ENCODE measurements around the gene DAPK1. TPM values are rescaled to one million over a fixed set of nuclear protein-coding genes. Genes with fewer than 3 reads are reported as not detected.

DAPK1 gene
- total and polyA plus RNA-seq, 3 experiments from 2014 or later, result 3.7 to 4.3 TPM; not detected in 1

DNA sequence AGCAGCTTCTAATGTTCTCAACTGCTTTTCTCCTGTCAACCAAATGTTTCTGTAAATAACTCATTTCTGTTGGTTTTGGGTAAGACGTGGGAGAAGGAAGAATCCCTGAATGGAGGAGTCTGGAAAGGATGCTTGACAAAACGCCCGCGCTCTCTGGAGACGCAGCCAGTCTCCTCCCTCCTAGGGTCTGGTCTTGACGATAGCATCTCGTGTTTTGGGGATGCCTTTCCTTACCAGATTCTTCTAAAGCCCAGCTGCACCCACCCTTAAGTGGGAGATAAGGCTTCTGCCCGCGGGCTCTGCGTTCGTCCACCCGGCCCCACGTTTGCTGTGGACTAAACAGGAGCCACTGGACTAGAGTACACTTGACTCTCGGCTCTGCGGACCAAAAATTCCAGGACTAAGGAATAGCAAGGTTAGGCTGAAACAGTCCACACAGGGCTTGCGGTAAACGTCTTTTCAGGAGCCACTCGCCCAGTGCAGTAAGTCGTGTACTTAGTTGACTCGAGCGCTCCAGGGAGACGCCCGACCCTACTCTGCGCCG lies 227.8 kb downstream of the DAPK1 start:
- Histone ChIP-seq H3K4me1 (ENCODE audit: insufficient read depth, low read length) (peaks cover 6% of the 10 kb centered on the region), H3K36me3 (ENCODE audit: insufficient read depth, low read length) (no peaks in the 10 kb centered on the region), H3K27me3 (ENCODE audit: insufficient read depth, low read length, poor library complexity, severe bottlenecking) (no peaks in the 10 kb centered on the region), H3K27ac (ENCODE audit: low read depth, low read length) (peak overlapping the region; percentile 16), H3K4me3 (ENCODE audit: low read length) (peak overlapping the region; percentile 61), H3K9me3 (ENCODE audit: low read length) (no peaks in the 10 kb centered on the region)
- Mint-ChIP-seq H3K27ac (peak overlapping the region in 1 of 8 donors; percentile 43), H3K4me3 (peak overlapping the region in 5 of 7 donors; percentile 48 to 75 (median 66)), H3K4me1 (peaks cover 0 to 6% (median 0%) of the 10 kb centered on the region in 3 donors), H3K27me3 (peaks cover 14 to 27% of the 10 kb centered on the region in 2 donors), H3K36me3 (no peaks in the 10 kb centered on the region), H3K9me3 (peaks cover 0 to 8% (median 0%) of the 10 kb centered on the region in 5 donors)
- ChIA-PET POLR2A (no interaction called here), CTCF (no interaction called here)
- no peak for DNase-seq

DNA sequence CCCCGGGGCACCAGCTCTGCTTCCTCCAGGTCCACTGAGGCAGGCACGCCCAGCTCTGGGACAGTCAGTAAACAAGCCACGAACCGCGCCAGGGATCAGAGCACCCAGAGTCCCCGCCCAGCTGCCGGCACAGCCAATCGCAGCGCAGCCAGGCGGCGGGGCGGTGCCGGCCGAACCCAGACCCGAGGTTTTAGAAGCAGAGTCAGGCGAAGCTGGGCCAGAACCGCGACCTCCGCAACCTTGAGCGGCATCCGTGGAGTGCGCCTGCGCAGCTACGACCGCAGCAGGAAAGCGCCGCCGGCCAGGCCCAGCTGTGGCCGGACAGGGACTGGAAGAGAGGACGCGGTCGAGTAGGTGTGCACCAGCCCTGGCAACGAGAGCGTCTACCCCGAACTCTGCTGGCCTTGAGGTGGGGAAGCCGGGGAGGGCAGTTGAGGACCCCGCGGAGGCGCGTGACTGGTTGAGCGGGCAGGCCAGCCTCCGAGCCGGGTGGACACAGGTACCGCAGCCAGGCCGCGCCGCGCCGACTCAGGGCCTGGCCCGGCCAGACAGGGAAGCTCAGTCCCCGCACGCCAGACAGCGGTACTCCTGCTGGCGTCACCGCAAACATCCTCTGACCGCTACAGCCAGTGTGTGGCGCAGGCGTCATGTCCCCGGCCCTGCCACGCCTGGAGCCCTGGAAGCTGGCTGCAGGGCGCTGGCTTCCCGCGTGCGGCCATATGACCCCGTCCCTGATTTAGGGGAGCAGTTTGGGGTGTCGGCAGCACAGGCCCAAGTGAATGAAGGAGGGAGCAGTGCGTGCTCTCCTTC lies 228.4 kb downstream of the DAPK1 start, which contains the start of gene CTSL:
Gene CTSL, plus strand, starts transcription at position 220 of the 810 bp plus-strand sequence. CDS start 1,485 bp downstream, outside the sequence.
- peak in 1 of 5 donors; percentile 7 for DNase-seq
- no peaks in the 10 kb centered on the region for H3K36me3 Mint-ChIP-seq
- H3K36me3 ChIP-seq (ENCODE audit: insufficient read depth, low read length), result no peaks in the 10 kb centered on the region
- H3K27me3 Mint-ChIP-seq, result peaks cover 16 to 27% of the 10 kb centered on the region in 2 donors
- no peaks in the 10 kb centered on the region for H3K27me3 ChIP-seq (ENCODE audit: insufficient read depth, low read length, poor library complexity, severe bottlenecking)
- peaks cover 6% of the 10 kb centered on the region for H3K4me1 ChIP-seq (ENCODE audit: insufficient read depth, low read length)
- peaks cover 0 to 6% (median 0%) of the 10 kb centered on the region in 3 donors for H3K4me1 Mint-ChIP-seq
- no peaks in the 10 kb centered on the region for H3K9me3 ChIP-seq (ENCODE audit: low read length)
- H3K4me3 ChIP-seq (ENCODE audit: low read length), result peak within 1 kb of the TSS; percentile 61
- H3K27ac ChIP-seq (ENCODE audit: low read depth, low read length), result peak within 1 kb of the TSS; percentile 43
- H3K9me3 Mint-ChIP-seq, result peaks cover 0 to 8% (median 0%) of the 10 kb centered on the region in 5 donors
- ChIA-PET CTCF (no interaction called here), POLR2A (no interaction called here)
- H3K27ac Mint-ChIP-seq, result peak within 1 kb of the TSS in 2 of 8 donors; percentile 43 to 73
- H3K4me3 Mint-ChIP-seq, result peak within 1 kb of the TSS; percentile 38 to 75 (median 66)

DNA sequence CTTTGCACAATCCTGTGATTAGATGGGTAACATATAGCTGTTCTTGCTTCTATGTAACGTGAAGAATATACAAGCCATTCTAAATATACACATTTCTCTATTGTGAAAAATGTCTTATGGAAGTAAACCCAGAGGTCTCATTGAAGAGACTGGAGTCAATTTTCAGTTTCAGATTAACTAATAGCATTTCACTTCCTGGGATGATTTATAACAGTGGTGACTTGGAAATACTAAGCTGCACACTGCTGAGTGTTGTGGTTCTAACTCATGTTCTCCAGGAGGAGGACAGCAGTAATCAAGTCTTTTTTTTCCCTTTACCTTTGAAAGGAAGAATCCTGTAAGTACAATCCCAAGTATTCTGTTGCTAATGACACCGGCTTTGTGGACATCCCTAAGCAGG lies 231.6 kb downstream of the DAPK1 start:
- Mint-ChIP-seq H3K27me3 (peaks cover 18 to 35% of the 10 kb centered on the region in 2 donors), H3K27ac (no peak overlapping the region), H3K9me3 (peaks cover 0 to 8% (median 0%) of the 10 kb centered on the region in 5 donors), H3K36me3 (no peaks in the 10 kb centered on the region), H3K4me1 (peaks cover 0 to 6% (median 0%) of the 10 kb centered on the region in 3 donors), H3K4me3 (no peak overlapping the region)
- ChIA-PET CTCF (no interaction called here), POLR2A (no interaction called here)
- H3K4me3 ChIP-seq (ENCODE audit: low read length), result no peak overlapping the region
- no peaks in the 10 kb centered on the region for H3K9me3 ChIP-seq (ENCODE audit: low read length)
- no peaks in the 10 kb centered on the region for H3K36me3 ChIP-seq (ENCODE audit: insufficient read depth, low read length)
- peaks cover 6% of the 10 kb centered on the region for H3K4me1 ChIP-seq (ENCODE audit: insufficient read depth, low read length)
- no peaks in the 10 kb centered on the region for H3K27me3 ChIP-seq (ENCODE audit: insufficient read depth, low read length, poor library complexity, severe bottlenecking)
- DNase-seq, result no peak
- no peak overlapping the region for H3K27ac ChIP-seq (ENCODE audit: low read depth, low read length)

DNA sequence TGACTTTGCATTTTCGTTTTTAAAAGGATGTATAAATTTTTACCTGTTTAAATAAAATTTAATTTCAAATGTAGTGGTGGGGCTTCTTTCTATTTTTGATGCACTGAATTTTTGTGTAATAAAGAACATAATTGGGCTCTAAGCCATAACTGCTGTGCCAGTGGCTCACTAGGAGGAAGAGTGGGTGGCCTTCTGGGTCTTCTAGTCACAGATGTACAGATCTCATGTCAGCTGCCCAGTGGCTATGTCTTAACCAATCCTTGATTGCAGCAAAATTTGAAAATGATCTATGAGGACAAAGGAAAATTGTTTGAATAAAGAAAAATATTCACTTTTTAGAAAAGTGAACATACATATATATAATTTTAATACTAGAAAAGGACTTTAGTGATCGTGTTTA lies 233.7 kb downstream of the DAPK1 start:
- ChIA-PET POLR2A (no interaction called here), CTCF (no interaction called here)
- Mint-ChIP-seq H3K27ac (no peak overlapping the region), H3K9me3 (peaks cover 0 to 5% (median 0%) of the 10 kb centered on the region in 5 donors), H3K4me1 (no peaks in the 10 kb centered on the region), H3K27me3 (peaks cover 17 to 27% of the 10 kb centered on the region in 2 donors), H3K4me3 (no peak overlapping the region), H3K36me3 (no peaks in the 10 kb centered on the region)
- Histone ChIP-seq H3K4me3 (ENCODE audit: low read length) (no peak overlapping the region), H3K9me3 (ENCODE audit: low read length) (no peaks in the 10 kb centered on the region), H3K27me3 (ENCODE audit: insufficient read depth, low read length, poor library complexity, severe bottlenecking) (no peaks in the 10 kb centered on the region), H3K4me1 (ENCODE audit: insufficient read depth, low read length) (peaks cover 6% of the 10 kb centered on the region), H3K36me3 (ENCODE audit: insufficient read depth, low read length) (no peaks in the 10 kb centered on the region), H3K27ac (ENCODE audit: low read depth, low read length) (no peak overlapping the region)
- DNase-seq, result no peak

DNA sequence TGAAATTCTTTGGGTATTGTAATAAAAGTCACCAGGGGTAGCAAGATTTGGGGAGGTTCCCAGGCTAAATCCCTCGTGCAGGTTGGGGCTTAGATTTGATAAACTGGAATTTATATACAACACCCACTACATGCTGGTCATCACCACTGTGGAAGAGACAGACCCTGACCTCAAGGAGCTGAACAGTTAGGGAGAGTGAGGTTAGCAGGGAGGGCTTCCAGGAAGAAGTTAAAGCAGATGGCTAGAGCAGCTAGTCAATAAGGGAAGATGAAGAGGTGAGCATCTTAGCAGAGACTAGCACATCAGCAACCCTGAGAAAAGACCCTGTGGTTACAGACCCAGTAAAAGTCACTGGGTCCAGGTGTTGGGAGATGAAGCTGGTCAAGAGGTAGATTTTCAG lies 234.7 kb downstream of the DAPK1 start:
- Mint-ChIP-seq H3K27ac (no peak overlapping the region), H3K4me3 (no peak overlapping the region), H3K27me3 (peaks cover 18 to 30% of the 10 kb centered on the region in 2 donors), H3K4me1 (no peaks in the 10 kb centered on the region), H3K9me3 (peaks cover 0 to 5% (median 0%) of the 10 kb centered on the region in 5 donors), H3K36me3 (no peaks in the 10 kb centered on the region)
- no peak overlapping the region for H3K4me3 ChIP-seq (ENCODE audit: low read length)
- DNase-seq, result no peak
- no peak overlapping the region for H3K27ac ChIP-seq (ENCODE audit: low read depth, low read length)
- peaks cover 6% of the 10 kb centered on the region for H3K4me1 ChIP-seq (ENCODE audit: insufficient read depth, low read length)
- H3K9me3 ChIP-seq (ENCODE audit: low read length), result no peaks in the 10 kb centered on the region
- no peaks in the 10 kb centered on the region for H3K36me3 ChIP-seq (ENCODE audit: insufficient read depth, low read length)
- ChIA-PET POLR2A (no interaction called here), CTCF (no interaction called here)
- H3K27me3 ChIP-seq (ENCODE audit: insufficient read depth, low read length, poor library complexity, severe bottlenecking), result no peaks in the 10 kb centered on the region

DNA sequence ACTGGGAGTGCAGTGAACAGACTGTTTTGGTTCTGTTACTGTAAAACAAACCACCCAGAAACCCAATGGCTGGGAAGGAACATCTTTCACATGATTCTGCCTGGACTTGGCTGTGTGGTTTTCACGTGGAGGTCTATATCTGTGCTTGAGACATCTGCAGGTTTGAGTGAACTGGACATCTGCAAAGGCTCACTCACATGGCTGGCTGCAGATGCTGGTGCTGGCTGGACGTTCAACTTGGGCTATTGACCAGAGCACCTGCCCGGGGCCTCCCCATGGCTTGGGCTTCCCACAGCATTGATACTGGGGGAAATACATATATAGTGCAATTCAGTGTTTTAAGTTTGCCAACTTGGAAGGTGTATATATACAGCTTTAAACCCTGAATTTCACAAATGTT lies 235.1 kb downstream of the DAPK1 start:
- POLR2A ChIA-PET, result no interaction called here
- DNase-seq, result no peak
- no peaks in the 10 kb centered on the region for H3K36me3 Mint-ChIP-seq
- Histone ChIP-seq H3K27me3 (ENCODE audit: insufficient read depth, low read length, poor library complexity, severe bottlenecking) (no peaks in the 10 kb centered on the region), H3K36me3 (ENCODE audit: insufficient read depth, low read length) (no peaks in the 10 kb centered on the region), H3K27ac (ENCODE audit: low read depth, low read length) (no peak overlapping the region), H3K9me3 (ENCODE audit: low read length) (no peaks in the 10 kb centered on the region), H3K4me1 (ENCODE audit: insufficient read depth, low read length) (peaks cover 6% of the 10 kb centered on the region), H3K4me3 (ENCODE audit: low read length) (no peak overlapping the region)
- peaks cover 18 to 28% of the 10 kb centered on the region in 2 donors for H3K27me3 Mint-ChIP-seq
- no peak overlapping the region for H3K4me3 Mint-ChIP-seq
- no peaks in the 10 kb centered on the region for H3K4me1 Mint-ChIP-seq
- CTCF ChIA-PET, result no interaction called here
- no peak overlapping the region for H3K27ac Mint-ChIP-seq
- H3K9me3 Mint-ChIP-seq, result peaks cover 0 to 5% (median 0%) of the 10 kb centered on the region in 5 donors

DNA sequence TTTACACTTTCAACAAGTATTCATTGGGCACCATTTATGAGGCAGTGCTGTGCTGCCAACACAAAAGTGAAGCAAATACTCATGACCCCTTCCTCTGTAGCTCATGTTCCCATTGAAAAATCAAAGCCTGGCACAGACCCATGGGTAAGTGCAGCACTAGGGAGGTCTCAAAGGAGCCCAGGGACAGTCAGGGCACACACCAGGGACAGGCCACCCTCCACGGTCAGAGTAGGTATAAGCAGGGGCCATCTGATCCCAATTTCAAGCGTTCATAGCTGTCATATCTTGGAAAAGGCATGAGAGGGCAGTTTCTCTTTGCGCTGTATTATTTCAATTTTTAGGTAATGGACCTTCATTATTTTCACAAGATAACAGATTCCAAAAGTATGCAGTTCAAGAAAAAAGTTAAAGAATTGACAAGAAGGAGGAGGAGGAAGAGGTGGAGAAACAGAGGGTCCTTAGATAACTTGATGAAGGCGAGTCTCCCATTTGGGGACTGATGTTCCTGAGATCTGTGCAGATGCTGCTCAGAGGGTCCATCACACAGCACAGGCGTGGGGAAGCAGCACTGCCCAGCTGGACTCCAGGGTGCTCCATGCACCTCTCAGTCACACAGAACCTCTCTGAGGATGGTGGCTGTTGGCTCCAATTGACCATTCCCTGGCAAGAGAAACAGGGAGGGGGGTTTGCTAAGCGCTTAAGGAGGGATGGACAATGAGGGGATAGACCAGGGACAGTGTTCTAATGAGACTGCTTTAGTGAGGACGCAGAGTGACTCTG lies 235.8 kb downstream of the DAPK1 start:
- H3K9me3 Mint-ChIP-seq, result peaks cover 0 to 5% (median 0%) of the 10 kb centered on the region in 5 donors
- no peak overlapping the region for H3K4me3 ChIP-seq (ENCODE audit: low read length)
- no peak overlapping the region for H3K4me3 Mint-ChIP-seq
- H3K27ac ChIP-seq (ENCODE audit: low read depth, low read length), result no peak overlapping the region
- DNase-seq, result no peak
- POLR2A ChIA-PET, result no interaction called here
- no peaks in the 10 kb centered on the region for H3K4me1 Mint-ChIP-seq
- H3K36me3 ChIP-seq (ENCODE audit: insufficient read depth, low read length), result no peaks in the 10 kb centered on the region
- no peaks in the 10 kb centered on the region for H3K27me3 ChIP-seq (ENCODE audit: insufficient read depth, low read length, poor library complexity, severe bottlenecking)
- H3K9me3 ChIP-seq (ENCODE audit: low read length), result no peaks in the 10 kb centered on the region
- CTCF ChIA-PET, result no interaction called here
- H3K27ac Mint-ChIP-seq, result no peak overlapping the region
- H3K36me3 Mint-ChIP-seq, result no peaks in the 10 kb centered on the region
- H3K27me3 Mint-ChIP-seq, result peaks cover 20 to 28% of the 10 kb centered on the region in 2 donors
- H3K4me1 ChIP-seq (ENCODE audit: insufficient read depth, low read length), result peaks cover 6% of the 10 kb centered on the region

DNA sequence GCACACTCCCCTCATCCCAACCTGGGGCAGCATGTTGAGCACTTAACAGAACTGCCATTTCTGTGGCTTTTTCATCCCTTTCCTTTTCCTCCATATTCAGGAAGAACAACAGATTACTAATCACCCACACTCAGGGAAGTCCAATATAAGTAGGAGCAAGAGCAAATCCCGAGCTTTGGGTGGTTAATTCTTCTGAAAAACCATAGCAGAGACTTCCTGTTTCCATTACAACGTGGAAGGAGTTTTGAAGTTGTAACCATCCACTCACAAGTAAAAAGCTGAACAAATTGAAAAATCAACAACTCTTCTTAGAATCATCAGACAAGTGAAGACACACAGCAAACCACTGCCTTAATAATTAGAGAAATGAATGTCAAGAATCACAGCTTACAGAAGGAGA lies 236.4 kb downstream of the DAPK1 start:
- CTCF ChIA-PET, result no interaction called here
- H3K4me3 ChIP-seq (ENCODE audit: low read length), result no peak overlapping the region

More for the DNA sequence above, 236.4 kb downstream of the DAPK1 start:
- Histone ChIP-seq H3K27me3 (ENCODE audit: insufficient read depth, low read length, poor library complexity, severe bottlenecking) (no peaks in the 10 kb centered on the region), H3K4me1 (ENCODE audit: insufficient read depth, low read length) (peaks cover 2% of the 10 kb centered on the region), H3K9me3 (ENCODE audit: low read length) (no peaks in the 10 kb centered on the region), H3K36me3 (ENCODE audit: insufficient read depth, low read length) (no peaks in the 10 kb centered on the region), H3K27ac (ENCODE audit: low read depth, low read length) (no peak overlapping the region)
- H3K27me3 Mint-ChIP-seq, result peaks cover 17 to 28% of the 10 kb centered on the region in 2 donors
- no peaks in the 10 kb centered on the region for H3K4me1 Mint-ChIP-seq
- POLR2A ChIA-PET, result no interaction called here
- no peaks in the 10 kb centered on the region for H3K36me3 Mint-ChIP-seq
- no peak overlapping the region for H3K4me3 Mint-ChIP-seq
- no peak for DNase-seq
- H3K9me3 Mint-ChIP-seq, result peaks cover 0 to 4% (median 0%) of the 10 kb centered on the region in 5 donors
- H3K27ac Mint-ChIP-seq, result no peak overlapping the region

All from CD8-positive, alpha-beta memory T cell (primary cell).